22Rv1 (cell line): ENCODE measurements around the gene RAB26.

Experiments used
- ZFX ChIP-seq: fragments of 450-650 bp; IDR thresholded peaks from 2 replicates; pipeline ENCODE4 v1.6.1; 2017; ENCODE audit warnings: antibody characterized with exemption, borderline replicate concordance
- TF ChIP-seq, protein P1 (sequence below): fragments of 450-650 bp; IDR thresholded peaks from 2 replicates; pipeline ENCODE4 v1.5.1; 2017; ENCODE audit warnings: mild to moderate bottlenecking

- TF ChIP-seq, protein P1, sequence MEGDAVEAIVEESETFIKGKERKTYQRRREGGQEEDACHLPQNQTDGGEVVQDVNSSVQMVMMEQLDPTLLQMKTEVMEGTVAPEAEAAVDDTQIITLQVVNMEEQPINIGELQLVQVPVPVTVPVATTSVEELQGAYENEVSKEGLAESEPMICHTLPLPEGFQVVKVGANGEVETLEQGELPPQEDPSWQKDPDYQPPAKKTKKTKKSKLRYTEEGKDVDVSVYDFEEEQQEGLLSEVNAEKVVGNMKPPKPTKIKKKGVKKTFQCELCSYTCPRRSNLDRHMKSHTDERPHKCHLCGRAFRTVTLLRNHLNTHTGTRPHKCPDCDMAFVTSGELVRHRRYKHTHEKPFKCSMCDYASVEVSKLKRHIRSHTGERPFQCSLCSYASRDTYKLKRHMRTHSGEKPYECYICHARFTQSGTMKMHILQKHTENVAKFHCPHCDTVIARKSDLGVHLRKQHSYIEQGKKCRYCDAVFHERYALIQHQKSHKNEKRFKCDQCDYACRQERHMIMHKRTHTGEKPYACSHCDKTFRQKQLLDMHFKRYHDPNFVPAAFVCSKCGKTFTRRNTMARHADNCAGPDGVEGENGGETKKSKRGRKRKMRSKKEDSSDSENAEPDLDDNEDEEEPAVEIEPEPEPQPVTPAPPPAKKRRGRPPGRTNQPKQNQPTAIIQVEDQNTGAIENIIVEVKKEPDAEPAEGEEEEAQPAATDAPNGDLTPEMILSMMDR = no peak
- TF ChIP-seq ZFX = no peak
Measured at GRCh38 chr16:2180962-2181923, 32.8 kb downstream of the RAB26 start.
